ENCODE measurements around the gene PTRH1.

Gene PTRH1

DNA sequence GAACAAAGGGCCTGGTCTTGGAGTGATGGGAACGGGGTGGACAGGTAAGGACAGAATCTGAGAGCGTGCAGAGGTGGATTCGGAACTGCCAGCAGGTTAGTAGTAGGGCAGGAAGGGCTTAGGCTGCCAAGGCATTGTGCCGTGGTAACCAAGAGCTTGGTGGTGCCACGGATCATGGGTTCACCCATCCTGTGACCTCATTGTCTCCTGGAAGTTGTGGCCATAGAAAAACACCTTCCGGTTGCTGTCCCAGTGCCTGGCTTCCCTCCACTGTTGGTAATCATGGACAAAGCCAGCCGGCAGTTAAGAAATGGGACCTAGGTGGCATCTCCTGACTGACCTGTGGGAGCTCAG, 51.2 kb downstream of the PTRH1 start:
- no peak overlapping the region for H3K4me3 ChIP-seq (ENCODE audit: low read depth, low read length)
- TF ChIP-seq, protein P1, sequence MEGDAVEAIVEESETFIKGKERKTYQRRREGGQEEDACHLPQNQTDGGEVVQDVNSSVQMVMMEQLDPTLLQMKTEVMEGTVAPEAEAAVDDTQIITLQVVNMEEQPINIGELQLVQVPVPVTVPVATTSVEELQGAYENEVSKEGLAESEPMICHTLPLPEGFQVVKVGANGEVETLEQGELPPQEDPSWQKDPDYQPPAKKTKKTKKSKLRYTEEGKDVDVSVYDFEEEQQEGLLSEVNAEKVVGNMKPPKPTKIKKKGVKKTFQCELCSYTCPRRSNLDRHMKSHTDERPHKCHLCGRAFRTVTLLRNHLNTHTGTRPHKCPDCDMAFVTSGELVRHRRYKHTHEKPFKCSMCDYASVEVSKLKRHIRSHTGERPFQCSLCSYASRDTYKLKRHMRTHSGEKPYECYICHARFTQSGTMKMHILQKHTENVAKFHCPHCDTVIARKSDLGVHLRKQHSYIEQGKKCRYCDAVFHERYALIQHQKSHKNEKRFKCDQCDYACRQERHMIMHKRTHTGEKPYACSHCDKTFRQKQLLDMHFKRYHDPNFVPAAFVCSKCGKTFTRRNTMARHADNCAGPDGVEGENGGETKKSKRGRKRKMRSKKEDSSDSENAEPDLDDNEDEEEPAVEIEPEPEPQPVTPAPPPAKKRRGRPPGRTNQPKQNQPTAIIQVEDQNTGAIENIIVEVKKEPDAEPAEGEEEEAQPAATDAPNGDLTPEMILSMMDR (IDR thresholded peaks at IDR 0.05; ENCODE audit: low read depth, low read length, missing control alignments): no peak
- DNase-seq (ENCODE audit: low read depth): no peak

All from GM12864 (cell line).